HG02943 (cell line): Measurements from ENCODE around the gene CDKN1A.

Source experiments
- ATAC-seq: cut with Tn5 transposase; IDR thresholded peaks from one replicate; pipeline ENCODE4 v1.9.1; 2021; ENCODE audit warnings: mild to moderate bottlenecking, low read depth, moderate library complexity; ENCODE audit not compliant: unreplicated experiment

Gene CDKN1A

GRCh38 chr6:36735110-36736071 is 56.9 kb downstream of the CDKN1A start:
- ATAC-seq, result no peak
